ENCODE results near the gene CLEC20A.

CLEC20A gene

DNA sequence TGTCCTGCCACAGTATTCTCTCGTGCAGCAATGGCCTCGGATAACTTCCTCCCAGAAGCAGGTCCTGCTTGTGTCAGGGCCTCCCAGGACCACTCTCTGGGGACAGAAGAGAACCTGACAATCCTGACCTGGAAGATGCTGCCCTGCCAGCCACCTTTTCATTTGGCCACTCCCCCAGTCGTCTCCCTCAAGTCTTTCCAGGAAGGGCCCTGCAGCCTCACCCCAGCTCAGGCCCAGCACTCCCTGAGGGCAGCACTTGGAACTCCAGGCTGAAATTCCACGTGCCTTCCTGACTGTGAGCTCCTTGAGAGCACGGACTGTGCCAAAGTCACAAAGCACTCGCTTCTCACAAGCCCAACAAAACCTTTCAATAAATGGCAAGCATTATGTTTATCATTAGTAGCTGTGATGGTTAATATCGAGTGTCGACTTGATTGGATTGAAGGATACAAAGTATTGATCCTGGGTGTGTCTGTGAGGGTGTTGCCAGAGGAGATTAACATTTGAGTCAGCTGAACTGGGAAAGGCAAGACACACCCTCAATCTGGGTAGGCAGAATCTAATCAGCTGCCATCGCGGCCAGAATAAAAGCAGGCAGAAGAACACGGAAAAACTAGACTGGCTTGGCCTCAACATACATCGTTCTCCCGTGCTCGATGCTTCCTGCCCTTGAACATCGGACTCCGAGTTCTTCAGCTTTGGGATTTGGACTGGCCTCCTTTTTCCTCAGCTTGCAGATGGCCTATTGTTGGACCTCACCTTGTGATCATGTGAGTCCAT, 2.3 kb upstream of the CLEC20A start:
- no peak for DNase-seq (ENCODE audit: low spot score)

DNA sequence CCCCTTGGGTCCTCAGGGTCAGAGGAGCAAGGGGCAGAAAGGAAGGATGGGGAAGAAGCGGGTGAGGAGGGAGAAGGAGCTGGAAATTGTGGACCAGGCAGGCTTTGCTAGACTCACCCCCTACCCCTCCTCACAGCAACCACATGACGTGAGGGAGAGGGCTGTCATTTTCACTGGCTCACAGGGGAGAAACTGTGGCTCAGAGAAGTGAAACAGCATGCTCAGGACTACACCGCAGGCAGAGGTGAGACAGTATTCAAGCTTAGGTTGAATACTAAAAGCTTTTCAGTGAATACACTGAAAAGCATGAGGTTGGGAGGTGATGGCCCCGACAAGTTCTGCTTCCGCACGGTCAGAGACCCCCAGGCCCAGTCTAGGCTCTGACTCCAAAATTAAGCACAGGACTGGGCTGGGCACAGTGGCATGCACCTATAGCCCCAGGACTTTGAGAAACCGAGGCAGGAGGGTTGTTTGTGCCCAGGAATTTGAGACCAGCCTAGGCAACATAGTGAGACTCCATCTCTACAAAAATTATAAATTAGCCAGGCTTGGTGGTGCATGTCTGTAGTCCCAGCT, 1.2 kb upstream of the CLEC20A start:
- no peak for DNase-seq (ENCODE audit: low spot score)

DNA sequence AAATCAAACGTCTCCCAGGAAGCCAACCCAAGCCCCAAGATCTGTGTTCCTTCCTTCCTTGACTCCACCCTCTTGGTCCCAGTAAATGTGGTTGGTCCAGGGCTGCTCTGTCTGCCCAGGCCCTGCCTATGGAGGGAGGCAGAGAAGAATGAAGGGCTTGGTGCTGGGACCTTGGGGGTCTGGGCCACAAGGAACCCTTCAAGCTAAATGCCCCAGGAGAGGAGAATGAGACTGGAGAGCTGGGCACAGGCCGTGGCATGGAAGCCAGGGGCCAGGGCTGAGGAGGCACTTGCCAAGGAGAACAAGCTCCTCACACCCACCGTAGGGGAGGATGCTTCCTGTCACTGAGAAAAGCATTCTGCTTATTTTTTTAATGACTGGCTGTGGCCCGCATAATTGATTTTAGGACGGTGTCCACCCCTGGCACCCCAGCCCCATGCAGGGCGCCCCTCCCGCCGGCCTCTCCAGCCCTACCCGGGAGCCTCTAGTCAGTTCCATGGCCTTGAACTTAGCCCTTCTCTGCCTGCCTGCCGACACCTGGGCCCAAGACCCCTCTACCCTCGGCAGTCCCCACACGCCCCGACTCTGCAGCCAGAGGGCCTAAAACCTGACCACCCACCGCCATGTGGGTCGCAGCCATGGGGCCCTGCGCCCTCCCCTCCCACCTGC, 889 bp downstream of the CLEC20A start:
- DNase-seq (ENCODE audit: low spot score) = no peak

DNA sequence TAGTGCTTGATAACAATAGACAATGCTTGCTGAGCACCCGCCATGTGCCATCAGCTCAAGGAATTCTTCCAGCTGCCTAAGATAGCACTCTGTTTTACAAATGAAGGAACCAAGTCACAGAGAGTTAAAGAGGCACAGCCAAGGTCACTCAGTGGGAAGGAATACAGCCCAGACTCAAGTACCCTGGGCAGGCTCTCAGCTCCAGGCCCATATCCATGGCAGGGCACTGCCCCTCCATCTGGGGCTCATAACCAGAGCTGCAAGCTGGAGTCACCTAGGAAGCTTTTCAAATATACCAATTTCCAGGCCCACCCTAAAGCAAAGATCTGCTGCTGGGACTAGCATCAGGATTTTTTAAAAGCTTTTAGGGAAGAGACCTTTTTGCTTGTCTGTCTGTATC, 1.6 kb downstream of the CLEC20A start:
- DNase-seq (ENCODE audit: low spot score) = no peak

DNA sequence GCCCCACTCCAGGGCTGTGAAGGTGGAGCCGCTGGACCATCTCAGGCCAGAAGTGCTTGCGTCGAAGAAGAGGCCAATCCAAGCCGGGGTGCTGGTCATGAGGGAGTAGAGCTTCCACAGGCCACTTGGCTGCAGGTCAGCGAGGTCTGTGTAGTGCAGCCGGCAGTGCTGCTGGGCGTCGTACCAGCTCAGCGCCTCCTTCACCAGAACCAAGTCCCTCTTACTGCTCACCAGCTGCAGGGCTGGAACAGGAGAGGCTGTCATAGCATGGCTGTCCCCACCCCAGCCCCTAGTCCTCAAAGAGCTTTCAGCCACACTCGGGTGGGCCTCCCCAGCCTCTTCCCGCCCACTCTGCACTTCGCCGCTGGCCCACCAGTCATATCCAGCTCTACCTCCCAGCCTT, 2.2 kb downstream of the CLEC20A start:
- DNase-seq (ENCODE audit: low spot score) = no peak

DNA sequence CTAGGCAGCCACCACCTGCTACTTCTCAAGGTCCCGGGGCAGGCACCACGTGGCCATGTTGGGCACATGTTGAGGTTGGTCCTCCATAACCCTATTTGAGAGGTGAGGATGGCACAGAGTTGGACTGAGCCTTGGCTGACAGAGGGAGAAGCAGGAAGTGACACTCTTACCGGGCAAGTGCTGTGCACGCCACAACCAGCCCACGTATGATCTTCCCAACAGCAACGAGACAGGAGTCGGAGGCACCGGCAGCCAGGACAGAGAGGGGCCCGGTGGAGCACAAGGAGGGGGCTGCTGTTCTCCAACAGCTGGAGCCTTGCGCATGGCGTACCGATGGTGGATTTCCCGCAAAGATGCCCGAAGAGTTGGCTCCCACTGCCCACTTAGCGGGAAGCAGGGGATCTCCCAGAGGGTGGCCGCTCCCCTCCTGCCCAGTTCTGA, 3.4 kb downstream of the CLEC20A start:
- no peak for DNase-seq (ENCODE audit: low spot score)

DNA sequence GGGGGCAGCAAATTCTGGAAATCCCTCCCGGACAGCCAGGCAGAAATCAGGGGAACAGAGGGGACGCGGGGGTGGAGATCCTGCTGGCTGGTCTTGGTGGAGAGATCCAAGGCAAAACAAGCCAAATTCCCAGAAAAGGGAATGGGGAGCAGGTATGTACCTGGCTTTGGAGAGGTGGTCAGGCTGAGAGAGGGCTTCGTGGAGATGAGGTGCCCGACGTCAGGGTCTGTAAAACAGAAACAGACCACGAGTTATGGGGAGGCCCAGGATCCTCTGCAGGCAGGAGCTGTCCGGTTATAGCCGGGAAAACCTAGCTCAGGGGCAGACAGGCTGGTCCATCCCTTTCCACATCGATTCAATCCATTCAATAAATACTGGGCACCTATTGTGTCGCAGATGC, 4.4 kb downstream of the CLEC20A start:
- DNase-seq (ENCODE audit: low spot score) = no peak

DNA sequence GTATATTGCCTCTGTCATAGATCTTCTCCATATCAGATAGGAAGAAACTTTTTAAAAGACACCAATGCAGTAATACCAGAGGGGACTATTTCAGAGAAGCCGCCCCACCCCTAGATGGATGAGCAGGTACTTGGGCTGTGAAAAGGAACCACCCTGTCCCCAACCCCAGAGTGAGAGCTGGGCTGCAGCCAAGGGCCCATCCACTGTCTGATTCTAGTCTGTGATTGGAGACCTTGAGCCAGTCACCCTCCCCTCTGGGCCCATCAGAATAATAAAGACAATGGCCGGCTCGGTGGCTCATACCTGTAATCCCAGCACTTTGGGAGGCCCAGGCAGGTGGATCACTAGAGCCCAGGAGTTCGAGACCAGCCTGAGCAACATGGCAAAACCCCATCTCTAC, 5.0 kb downstream of the CLEC20A start:
- DNase-seq (ENCODE audit: low spot score) = no peak

DNA sequence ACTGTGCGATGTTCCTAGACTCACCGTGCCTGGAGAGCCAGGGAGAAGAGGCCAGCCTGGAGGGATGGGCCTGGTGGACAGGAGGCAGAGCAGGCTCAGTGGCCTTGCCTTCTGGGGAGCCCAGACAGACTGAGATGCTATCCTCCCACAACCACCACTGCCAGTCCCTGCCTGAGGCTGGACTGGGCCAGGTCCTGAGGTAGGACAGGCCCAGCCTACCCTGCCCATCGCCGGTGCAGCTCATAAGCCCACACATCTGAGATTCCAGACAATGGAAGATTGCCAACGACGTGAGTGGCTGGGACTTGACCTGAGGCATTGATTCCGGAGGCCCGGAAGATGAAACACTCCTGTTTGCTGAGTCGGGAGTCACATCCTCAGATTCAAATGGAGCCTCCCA, 5.8 kb downstream of the CLEC20A start:
- DNase-seq (ENCODE audit: low spot score) = no peak

DNA sequence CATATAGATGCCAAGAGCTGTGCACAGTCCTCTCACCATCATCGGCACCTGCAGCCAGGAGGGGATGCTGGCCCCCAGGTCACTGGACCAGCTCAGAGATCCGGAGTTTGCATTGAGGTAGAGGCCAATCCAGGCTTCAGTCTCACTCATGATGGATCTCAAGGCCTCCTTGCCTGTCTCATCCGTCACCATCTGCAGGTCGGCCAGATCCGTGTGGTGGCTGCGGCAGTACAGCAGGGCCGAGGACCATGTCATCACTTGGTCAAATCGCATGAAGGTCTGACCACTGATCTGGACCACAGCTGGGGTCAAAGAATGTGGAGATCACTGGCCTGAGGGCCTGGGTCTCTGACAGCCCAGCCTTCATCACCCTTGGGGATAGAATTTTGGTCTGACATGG, 6.6 kb downstream of the CLEC20A start:
- no peak for DNase-seq (ENCODE audit: low spot score)

DNA sequence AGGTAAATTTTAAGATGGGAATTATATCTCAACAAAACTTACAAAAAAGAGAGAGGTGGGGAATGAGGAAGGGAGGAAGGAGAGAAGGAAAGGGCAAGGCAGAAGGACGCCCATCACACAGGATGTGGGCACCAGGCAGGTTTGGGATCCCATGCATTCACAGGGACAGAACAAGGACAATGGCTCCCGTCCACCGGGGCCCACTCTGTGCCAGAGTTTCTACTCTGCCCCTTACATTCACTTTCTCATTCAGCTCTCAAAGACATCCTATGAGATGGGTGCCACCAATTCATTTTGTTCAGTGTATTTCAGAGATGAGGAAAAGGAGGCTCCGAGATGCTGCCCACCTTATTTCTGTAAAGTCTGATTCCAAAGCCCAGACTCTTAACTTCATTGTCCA, 7.4 kb downstream of the CLEC20A start:
- no peak for DNase-seq (ENCODE audit: low spot score)

DNA sequence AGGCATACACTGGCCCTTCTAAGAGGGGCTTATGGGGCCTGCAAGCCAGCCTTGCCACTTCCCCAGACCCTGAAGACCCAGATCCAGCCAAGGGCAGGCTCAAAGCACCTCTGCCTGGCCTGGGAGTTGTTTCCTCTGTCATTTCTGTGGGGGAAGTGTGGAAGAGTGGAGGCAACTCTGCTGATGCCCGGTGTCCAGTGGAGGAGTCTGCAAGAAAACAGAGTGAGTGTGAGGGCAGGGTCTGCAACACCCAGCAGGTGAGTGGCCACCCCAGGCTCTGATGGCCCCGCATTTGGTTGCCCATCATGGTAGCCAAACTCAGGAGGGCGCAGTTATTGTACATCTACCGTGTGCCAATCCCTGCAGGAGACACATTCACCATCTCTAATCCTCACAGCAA, 8.4 kb downstream of the CLEC20A start:
- DNase-seq (ENCODE audit: low spot score) = no peak

DNA sequence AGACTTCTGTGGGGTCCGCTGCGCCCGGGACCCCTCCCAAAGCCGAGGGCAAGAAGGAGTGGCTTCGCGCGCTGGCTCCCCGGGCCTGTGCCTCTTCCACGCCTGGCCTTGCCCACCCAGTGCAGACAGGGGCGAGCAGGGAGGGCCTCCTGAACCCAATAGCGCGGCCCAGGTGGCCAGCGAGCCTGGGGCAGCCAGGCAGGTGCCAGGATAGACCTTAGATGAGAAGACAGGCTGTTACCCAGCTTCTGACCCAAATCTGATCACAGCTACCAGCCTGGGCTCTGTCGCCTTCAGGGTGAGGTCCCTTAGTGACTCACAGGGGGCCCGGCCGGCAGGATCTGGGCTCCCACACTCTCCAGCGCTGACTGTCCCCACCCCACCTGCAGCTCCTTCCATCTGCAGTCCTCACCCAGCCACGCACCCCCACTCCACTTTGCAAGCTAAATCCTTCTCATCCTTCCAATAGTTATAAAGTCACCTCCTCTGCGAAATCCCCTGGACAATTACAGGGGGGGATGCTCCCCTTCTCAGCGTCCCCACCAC, 9.6 kb downstream of the CLEC20A start:
- no peak for DNase-seq (ENCODE audit: low spot score)

DNA sequence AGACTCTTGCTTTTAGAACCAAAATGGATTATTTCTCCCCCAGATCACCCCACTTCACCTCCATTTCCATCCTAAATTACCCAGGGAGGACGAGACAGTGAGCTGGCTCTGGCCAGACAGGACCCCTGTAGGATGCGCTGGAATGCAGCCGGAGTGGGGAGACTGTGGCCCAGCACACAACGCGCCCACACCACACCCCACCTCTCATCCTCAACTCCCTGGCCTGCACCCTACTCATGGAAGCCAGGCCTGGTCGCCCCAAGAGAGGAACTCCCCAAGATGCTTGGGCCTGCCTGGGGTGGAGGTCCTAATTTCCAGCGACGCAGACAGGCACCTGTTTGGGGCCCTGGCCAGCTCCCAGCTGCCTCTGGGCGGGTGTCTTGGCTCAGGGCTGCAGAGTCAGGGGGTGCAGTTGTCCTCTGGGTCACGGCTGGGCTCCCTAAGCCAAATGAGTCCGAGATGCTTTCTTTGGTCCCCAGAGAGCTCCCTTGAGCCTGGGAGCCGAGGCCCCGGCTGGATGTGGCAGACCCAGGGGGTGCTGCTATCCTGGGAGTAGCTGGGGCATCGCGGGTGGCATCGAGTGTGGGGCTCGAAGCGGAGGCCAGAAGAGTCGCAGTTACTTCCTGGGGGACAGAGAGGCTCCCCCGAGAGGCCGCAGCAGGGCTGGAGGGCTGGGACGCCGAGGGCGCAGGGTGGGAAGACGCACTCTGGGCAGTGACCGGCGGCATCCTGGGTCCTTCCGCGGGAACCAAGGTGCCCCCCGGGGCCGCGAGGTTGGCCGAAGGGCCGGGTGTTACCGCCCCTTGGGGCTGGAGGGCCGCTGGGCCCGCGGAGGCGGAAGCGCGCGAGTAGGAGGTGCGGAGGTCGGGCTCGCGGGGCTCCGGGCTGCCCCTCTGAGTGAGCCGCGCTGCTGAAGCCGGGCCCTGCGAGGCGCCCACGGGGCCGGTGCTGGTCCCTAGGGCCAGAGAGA, 10.4 kb downstream of the CLEC20A start:
- DNase-seq (ENCODE audit: low spot score) = no peak

DNA sequence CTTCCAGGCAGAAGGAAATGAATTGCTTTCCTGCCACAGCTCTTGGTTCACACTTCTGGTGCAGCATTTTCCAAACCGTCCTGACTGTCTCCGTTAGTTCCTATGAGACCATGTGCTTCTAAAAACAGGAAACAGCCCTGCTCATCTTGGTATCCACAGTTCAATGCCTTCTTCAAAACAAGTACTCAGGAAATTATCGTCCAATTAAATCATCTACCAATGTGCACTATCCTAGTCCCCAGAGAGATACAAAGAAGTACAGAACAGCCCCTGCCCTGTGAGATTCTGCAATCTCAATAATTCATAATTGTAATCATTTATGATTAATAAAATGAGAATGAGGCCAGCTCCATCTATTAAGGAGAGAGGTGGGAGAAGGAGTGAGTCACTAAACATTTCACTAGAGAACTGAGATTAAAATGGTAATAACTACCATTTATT, 11.2 kb downstream of the CLEC20A start:
- no peak for DNase-seq (ENCODE audit: low spot score)

DNA sequence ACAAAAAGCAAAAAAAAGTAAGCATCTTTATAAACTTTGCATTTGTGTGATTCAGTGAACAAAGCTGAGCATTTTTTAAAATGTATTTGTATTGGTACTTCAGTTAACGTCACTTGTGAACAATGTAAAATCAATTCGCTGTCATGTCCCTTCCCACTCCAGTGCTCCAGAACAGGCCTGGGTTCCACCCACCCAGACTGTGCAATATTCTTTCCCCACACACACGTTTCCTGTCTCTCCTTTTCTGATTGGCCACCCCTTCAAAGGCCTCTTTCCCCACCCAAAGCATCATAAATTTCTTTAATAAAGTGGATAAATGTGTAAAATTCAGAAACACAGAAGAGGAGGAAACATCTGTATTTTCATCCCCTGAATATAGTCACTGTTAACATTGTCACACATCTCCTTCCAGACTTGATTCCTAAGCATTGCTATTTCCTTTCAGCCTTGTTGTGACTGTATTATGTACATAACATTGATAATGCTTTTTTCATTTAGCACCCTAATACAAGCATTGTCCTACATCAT, 12.0 kb downstream of the CLEC20A start:
- DNase-seq (ENCODE audit: low spot score) = no peak

DNA sequence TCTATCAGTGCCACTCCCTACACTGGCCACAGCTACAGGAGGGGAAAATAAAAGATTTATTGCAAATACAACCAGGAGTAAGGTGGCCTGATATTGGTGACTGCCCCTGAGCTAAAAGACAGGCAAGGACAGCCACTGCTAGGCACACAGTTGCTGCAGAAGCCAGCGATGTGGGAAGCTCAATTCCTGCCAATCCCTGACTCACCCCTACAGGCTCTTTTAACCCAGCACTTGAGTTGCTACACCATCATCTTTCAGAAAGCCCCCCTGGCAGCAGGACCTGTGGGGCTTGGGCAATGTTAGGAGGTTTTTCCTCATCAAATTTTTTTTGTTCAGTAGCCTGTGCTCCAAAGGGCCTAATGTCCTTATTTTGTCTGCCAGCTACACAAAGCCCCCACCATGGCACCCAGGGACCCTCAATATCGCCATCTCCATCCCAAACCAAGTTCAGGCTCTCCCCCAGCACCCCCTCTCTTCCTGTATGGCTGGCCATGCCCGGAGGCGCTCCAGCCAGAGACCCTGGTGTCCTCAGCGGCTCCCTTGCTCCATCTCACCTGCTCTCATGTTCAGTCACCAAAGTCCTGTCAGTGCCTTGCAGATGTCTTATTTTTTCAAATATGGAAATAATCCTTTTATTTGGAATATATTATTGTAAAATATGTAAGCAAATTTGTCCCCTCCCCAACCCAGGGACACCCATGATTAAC, 13.4 kb downstream of the CLEC20A start:
- no peak for DNase-seq (ENCODE audit: low spot score)

DNA sequence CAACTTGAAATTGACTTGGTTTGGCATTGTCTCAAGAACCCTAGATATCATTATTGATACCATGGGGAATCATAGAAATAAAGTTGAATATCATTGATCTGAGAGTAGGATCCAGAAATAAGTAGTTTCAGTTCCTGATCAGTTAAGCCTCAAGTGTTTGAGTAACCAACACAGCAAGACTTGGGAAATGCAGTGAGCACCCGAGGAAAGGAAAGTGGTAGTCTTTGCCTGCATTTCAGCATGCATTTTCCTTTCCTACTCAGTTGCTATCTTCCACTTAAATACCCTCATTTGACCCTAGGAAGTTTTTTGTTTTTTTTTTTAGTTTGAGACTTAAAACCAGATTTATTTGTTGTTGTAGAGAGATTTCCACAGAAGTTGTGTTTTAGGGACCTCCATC, 18.9 kb downstream of the CLEC20A start:
- no peak for DNase-seq (ENCODE audit: low spot score)

DNA sequence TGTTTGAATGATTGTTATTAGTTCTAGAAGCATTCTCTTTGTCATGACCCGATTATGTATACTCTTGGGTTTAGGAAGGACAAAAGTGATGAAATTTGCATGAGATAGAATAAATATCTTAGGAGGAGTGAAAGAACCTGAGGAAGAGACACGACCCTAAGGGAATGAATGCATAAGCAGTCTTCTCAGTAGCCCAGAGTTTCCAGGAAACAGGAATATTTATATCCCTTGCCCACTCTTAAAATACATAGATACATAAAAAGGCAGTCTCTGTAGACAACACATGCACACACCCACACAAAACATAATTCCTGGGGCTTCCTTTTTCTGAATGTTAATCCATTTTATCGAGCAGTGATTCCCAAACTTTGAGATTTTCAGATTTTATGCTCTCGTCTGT, 19.4 kb downstream of the CLEC20A start:
- DNase-seq (ENCODE audit: low spot score) = no peak

DNA sequence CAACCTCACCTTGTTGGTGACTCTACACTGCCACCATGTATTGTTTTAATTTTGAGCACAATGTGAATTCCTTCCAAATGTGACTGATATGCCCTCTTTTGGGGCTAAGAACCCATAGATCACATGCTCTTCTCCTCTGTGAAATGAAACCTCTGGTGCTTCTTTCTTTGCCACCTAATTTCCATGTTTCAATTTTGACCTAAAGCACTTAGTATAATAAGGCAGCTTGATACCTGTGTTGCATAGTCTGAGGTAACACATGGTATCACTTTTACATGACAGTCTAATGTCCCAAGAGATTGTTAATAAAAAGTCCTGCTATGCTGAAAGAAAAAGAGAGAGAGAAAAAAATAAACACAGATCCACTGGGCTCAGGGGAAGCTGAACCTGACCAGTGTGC, 24.2 kb downstream of the CLEC20A start:
- no peak for DNase-seq (ENCODE audit: low spot score)

DNA sequence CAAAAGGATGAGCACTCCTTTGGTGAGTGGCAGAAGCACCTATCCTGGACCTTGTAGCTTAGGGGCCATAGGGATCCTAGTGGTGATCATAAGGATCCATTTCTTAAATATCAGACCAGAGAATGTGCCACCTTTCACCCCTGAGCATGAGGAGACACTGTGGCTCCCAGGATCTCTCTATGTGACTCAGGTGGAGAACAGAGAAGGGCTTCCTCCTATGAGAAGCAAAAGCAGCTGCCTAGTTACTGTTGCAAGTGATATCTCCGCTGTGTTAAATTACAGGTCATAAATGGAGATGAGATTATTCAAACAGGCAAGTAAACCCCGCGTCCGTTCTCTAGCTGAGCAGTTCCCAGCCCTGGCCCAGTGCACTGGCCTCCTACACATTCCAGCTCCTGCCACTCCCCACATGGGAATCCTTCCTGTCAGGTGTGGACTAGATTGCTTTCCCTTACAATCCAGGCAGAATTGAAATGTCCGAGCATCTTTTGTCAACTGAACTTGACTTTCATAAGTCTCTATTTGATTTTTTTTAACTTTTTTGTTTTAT, 26.3 kb downstream of the CLEC20A start:
- DNase-seq (ENCODE audit: low spot score) = no peak

Measured in CD4-positive, alpha-beta T cell treated with Interleukin-6 at 100 ng/mL for 8 hours (primary cell).